Right lobe of liver (tissue), 6 donors: ENCODE data around the gene TMEM229A. TPM values are rescaled to one million over a fixed set of nuclear protein-coding genes. Genes with fewer than 3 reads are reported as not detected.

ENCODE experiments used
- ATAC-seq, 4 donors: fragments of 200-7000 bp; cut with Tn5 transposase; one replicate each; pipeline ENCODE4 v1.9.1; 2020; ENCODE audit warnings: mild to moderate bottlenecking in 4 of 4, moderate library complexity in 4 of 4
- DNase-seq, 3 donors: peaks; one replicate each; pipeline ENCODE4 v3.0.0-alpha.2; 2020
- H3K27ac ChIP-seq, 3 donors: fragments of 200-600 bp; one replicate each; pipeline ENCODE4 v1.8.0; 2022
- H3K27me3 ChIP-seq, 2 donors: fragments of 200-600 bp; one replicate each; pipeline ENCODE4 v1.8.0; 2022
- H3K36me3 ChIP-seq, 4 donors: fragments of 200-600 bp; sonication (generic) in 1 of 4; one replicate each; pipeline versions ENCODE4 v1.5.1 to v1.8.0; 2017 to 2022; ENCODE audit warnings: control low read depth in 1 of 4
- H3K4me1 ChIP-seq, 4 donors: fragments of 200-600 bp; sonication (generic) in 1 of 4; one replicate each; pipeline versions ENCODE4 v1.5.1 to v1.8.0; 2017 to 2022; ENCODE audit warnings: control low read depth in 1 of 4
- H3K4me3 ChIP-seq, 3 donors: fragments of 200-600 bp; one replicate each; pipeline ENCODE4 v1.8.0; 2022
- H3K9me3 ChIP-seq, 4 donors: fragments of 200-600 bp; sonication (generic) in 1 of 4; one replicate each; pipeline versions ENCODE4 v1.5.1 to v1.8.0; 2017 to 2022; ENCODE audit warnings: control low read depth in 1 of 4
- POLR2A ChIP-seq: fragments of 450-650 bp; IDR thresholded peaks from one replicate; pipeline ENCODE4 v1.6.1; 2017; ENCODE audit warnings: antibody characterized with exemption, mild to moderate bottlenecking
- WGBS: methylation state at CpG from one replicate; pipeline ENCODE4 v1.1.6; 2018; ENCODE audit warnings: low coverage, low lambda C conversion rate; ENCODE audit not compliant: insufficient coverage; ENCODE audit errors: missing lambda C conversion rate; 5-methylcytosine and 5-hydroxymethylcytosine counted together
- intact Hi-C, 2 donors: fragments of 100-400 bp; cut with DNase I; formaldehyde crosslinking; loops; one replicate each; pipeline versions ENCODE4 v1.11.2 to v1.14.1; 2022
- total RNA-seq, 6 experiments: library from RNA; depleted of rRNA in 2 of 6; stranded (reverse); fragments of >200 nt in 2 of 6; fragmentation: NEBNext Ultra II Directional in 3 of 6; extraction: Animal tissue kit (Norgen Biotek cat#: 25700) in 3 of 6; gene quantifications; one replicate each; pipeline versions ENCODE4 v1.1.0 to v1.2.4, GENCODE V29; 2016 to 2023
- TF ChIP-seq, protein P1 (sequence below), 4 donors: fragments of 200-600 bp in 3 of 4; fragments of 450-650 bp in 1 of 4; IDR thresholded peaks; one replicate each; pipeline versions ENCODE4 v1.5.1 to v1.8.0; 2016 to 2022; ENCODE audit warnings: antibody characterized with exemption in 4 of 4, mild to moderate bottlenecking in 2 of 4
- donor health status: DM: no; HTN: yes; CAD: no.
- donor health status: DM: no; HTN: no; CAD: no.
- donor health status: DM: no; HTN: no; CAD: no.
- donor health status: DM: no; HTN: yes; CAD: no.
- donor health status: DM: no; HTN: yes; CAD: no.

TMEM229A gene
- total RNA-seq, 6 experiments from 2014 or later = not detected

DNA sequence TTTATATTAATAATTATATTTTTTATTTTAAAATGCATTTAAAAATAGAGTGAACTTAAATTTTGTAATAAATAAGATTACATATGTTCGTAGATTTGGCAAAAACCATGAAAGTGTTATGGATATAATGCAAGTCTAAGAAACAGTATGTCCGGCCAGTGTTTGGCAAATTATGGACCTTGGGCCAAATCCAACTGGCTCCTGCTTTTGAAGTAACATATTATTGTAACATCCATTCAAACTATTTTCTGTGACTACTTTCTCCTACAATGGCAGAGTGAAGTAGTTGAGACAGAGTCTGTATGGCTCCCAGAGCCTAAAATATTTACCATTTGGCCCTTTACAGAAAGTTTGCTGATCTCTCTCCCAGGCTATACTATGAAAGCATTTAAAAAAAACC lies 38.9 kb downstream of the TMEM229A start:
- DNase-seq (no peak), ATAC-seq (no peak)
- Histone ChIP-seq H3K36me3 (no peaks in the 10 kb centered on the region), H3K4me3 (no peak overlapping the region), H3K27ac (no peak overlapping the region), H3K4me1 (no peaks in the 10 kb centered on the region), H3K27me3 (no peaks in the 10 kb centered on the region), H3K9me3 (no peaks in the 10 kb centered on the region)
- intact Hi-C loops = no loop called here
- TF ChIP-seq, protein P1, sequence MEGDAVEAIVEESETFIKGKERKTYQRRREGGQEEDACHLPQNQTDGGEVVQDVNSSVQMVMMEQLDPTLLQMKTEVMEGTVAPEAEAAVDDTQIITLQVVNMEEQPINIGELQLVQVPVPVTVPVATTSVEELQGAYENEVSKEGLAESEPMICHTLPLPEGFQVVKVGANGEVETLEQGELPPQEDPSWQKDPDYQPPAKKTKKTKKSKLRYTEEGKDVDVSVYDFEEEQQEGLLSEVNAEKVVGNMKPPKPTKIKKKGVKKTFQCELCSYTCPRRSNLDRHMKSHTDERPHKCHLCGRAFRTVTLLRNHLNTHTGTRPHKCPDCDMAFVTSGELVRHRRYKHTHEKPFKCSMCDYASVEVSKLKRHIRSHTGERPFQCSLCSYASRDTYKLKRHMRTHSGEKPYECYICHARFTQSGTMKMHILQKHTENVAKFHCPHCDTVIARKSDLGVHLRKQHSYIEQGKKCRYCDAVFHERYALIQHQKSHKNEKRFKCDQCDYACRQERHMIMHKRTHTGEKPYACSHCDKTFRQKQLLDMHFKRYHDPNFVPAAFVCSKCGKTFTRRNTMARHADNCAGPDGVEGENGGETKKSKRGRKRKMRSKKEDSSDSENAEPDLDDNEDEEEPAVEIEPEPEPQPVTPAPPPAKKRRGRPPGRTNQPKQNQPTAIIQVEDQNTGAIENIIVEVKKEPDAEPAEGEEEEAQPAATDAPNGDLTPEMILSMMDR (IDR thresholded peaks at IDR 0.05) = no peak
- TF ChIP-seq POLR2A = no peak
- WGBS = 60% methylated on average over 2 of the region's 2 CpGs

DNA sequence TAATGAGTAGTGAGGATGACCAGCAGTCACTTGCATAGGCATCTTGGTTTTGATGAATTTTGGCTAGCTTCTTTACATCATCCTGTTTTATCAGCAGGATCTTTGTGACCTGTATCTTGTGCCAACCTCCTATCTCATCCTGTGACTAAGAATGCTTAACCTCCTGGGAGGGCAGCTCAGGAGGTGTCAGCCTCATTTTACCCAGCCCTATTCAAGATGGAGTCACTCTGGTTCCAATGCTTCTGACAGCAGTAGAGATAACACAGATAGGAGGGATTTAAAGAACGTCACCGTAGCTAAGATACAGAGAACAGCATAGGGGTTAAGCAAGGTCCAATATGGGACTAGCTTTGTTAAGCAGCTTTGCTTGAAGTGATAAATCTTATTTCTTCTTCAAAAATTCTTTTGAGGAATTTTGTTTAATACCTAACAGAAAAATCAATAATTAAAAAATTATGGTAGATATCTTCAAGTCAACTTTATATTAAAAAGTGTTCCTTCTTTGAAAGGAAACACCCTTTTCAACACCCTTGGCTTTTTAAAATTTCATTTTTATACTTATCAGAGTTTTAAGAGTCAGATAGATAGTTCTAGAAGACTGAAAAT lies 39.9 kb downstream of the TMEM229A start:
- Histone ChIP-seq H3K4me1 (no peaks in the 10 kb centered on the region), H3K27me3 (no peaks in the 10 kb centered on the region), H3K27ac (no peak overlapping the region), H3K36me3 (no peaks in the 10 kb centered on the region), H3K9me3 (no peaks in the 10 kb centered on the region), H3K4me3 (no peak overlapping the region)
- DNase-seq (no peak), ATAC-seq (no peak)
- intact Hi-C loops = no loop called here
- WGBS = 40% methylated on average over 2 of the region's 2 CpGs
- TF ChIP-seq POLR2A = no peak
- TF ChIP-seq, protein P1 (IDR thresholded peaks at IDR 0.05) = no peak

DNA sequence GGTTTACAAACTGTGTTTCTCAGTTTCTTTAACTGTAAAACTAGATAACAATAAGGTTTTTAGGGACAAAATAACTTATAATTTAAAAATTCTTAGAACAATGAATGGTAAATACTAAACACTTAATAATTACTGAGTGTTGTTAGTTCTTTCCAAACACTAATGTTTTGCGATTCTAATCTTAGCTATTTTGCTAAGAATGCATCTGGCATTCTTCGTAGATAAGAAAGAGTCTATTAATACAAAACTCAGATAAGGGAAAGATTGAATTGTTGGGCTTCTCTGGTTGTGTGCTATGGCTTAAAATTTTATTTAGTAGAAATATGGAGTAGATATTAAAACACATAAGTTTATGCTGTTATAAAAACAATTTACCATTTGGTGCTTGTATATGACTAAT lies 45.4 kb downstream of the TMEM229A start:
- WGBS = 48% methylated on average over 2 of the region's 2 CpGs
- Histone ChIP-seq H3K27me3 (no peaks in the 10 kb centered on the region), H3K4me1 (no peaks in the 10 kb centered on the region), H3K4me3 (no peak overlapping the region), H3K27ac (no peak overlapping the region), H3K36me3 (no peaks in the 10 kb centered on the region), H3K9me3 (no peaks in the 10 kb centered on the region)
- no peak for DNase-seq
- ATAC-seq = no peak
- intact Hi-C loops = no loop called here
- no peak for TF ChIP-seq POLR2A
- TF ChIP-seq, protein P1 (IDR thresholded peaks at IDR 0.05) = no peak

Other genes starting within 250 kb of the TMEM229A start
- not detected for gene HYAL4, start 187.9 kb downstream of the TMEM229A start, total RNA-seq
- not detected for gene SPAM1, start 107.8 kb downstream of the TMEM229A start, total RNA-seq